ENCODE data around the gene PSMC2. TPM values are rescaled to one million over a fixed set of nuclear protein-coding genes. Genes with fewer than 3 reads are reported as not detected.
"Not testable (repeated sequence)": the region's sequence is repeated elsewhere in the genome, so short reads cannot be mapped to it uniquely, and the experiment has no call there.

PSMC2 gene
- total RNA-seq, 1 donor from 2014 or later: 111 TPM

DNA sequence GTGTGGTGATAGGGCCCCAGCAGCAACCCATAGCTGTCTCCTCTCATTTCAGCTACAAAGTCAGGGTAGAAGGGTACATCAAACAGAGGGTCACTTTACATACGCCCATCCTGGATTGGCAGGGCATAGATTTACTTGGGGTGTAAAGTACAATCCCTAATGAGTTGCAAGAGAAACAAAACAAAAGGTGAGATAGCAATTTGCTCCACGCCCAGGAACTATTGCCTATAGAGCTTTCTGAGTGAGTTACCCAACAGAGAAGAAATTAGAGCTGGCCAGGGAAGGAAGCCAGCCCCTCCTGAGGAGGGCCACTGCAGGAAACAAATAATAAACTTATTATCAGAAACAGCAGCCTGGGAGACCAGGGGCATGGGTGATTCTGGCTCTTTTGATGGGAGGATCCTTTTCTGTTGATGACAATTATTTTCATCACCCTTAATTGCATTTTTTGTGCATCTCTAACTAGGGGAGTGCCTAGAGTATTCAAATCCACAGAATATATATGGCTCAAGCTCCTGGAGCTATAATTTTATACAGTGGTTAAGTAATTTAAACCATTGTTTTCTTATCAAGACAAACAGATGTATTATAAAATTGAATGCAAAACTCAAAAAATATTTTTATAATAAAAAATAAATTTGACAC is 51.2 kb downstream of the PSMC2 start:
- Mint-ChIP-seq H3K4me1 (ENCODE audit: low read depth, unreplicated experiment) (no peaks in the 10 kb centered on the region), H3K4me3 (ENCODE audit: unreplicated experiment) (no peak overlapping the region), H3K36me3 (ENCODE audit: unreplicated experiment) (no peaks in the 10 kb centered on the region), H3K27ac (ENCODE audit: unreplicated experiment) (no peak overlapping the region), H3K9me3 (ENCODE audit: unreplicated experiment) (peaks cover 1% of the 10 kb centered on the region), H3K27me3 (ENCODE audit: unreplicated experiment) (no peaks in the 10 kb centered on the region)
- DNase-seq: no peak
- TF ChIP-seq, protein P1, sequence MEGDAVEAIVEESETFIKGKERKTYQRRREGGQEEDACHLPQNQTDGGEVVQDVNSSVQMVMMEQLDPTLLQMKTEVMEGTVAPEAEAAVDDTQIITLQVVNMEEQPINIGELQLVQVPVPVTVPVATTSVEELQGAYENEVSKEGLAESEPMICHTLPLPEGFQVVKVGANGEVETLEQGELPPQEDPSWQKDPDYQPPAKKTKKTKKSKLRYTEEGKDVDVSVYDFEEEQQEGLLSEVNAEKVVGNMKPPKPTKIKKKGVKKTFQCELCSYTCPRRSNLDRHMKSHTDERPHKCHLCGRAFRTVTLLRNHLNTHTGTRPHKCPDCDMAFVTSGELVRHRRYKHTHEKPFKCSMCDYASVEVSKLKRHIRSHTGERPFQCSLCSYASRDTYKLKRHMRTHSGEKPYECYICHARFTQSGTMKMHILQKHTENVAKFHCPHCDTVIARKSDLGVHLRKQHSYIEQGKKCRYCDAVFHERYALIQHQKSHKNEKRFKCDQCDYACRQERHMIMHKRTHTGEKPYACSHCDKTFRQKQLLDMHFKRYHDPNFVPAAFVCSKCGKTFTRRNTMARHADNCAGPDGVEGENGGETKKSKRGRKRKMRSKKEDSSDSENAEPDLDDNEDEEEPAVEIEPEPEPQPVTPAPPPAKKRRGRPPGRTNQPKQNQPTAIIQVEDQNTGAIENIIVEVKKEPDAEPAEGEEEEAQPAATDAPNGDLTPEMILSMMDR (IDR thresholded peaks at IDR 0.05; ENCODE audit: partially characterized antibody, unreplicated experiment): no peak

DNA sequence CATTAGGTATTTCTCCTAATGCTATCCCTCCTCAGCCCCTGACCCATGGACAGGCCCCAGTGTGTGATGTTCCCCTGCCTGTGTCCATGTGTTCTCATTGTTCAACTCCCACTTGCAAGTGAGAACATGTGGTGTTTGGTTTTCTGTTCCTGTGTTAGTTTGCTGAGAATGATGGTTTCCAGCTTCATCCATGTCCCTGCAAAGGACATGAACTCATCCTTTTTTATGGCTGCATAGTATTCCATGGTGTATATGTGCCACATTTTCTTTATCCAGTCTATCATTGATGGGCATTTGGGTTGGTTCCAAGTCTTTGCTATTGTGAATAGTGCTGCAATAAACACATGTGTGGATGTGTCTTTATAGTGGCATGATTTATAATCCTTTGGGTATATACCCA is 52.2 kb downstream of the PSMC2 start:
- H3K27me3 Mint-ChIP-seq (ENCODE audit: unreplicated experiment); DNase-seq; H3K27ac Mint-ChIP-seq (ENCODE audit: unreplicated experiment); H3K4me1 Mint-ChIP-seq (ENCODE audit: low read depth, unreplicated experiment); H3K36me3 Mint-ChIP-seq (ENCODE audit: unreplicated experiment); H3K9me3 Mint-ChIP-seq (ENCODE audit: unreplicated experiment); H3K4me3 Mint-ChIP-seq (ENCODE audit: unreplicated experiment): not testable (repeated sequence)

DNA sequence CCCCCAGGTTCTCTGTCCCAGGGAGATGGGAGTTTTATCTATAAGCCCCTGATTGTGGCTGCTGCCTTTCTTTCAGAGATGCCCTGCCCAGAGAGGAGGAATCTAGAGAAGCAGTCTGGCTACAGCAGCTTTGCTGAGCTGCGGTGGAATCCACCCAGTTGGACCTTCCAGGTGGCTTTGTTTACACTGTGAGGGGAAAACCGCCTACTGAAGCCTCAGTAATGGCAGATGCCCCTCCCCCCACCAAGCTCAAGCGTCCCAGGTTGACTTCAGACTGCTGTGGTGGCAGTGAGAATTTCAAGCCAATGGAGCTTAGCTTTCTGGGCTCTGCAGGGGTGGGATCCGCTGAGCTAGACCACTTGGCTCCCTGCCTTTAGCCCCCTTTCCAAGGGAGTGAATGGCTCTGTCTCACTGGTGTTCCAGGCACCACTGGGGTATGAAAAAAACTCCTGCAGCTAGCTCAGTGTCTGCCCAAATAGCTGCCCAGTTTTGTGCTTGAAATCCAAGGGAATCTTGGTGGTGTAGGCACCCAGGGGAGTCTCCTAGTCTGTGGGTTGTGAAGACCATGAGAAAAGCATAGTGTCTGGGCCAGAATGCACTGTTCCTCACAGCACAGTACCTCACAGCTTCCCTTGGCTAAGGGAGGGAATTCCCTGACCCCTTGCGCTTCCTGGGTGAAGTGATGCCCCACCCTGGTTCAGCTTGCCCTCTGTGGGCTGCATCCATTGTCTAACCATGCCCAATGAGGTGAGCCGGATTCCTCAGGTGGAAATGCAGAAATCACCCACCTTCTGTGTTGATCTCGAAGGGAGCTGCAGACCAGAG is 58.6 kb downstream of the PSMC2 start:
- H3K9me3 Mint-ChIP-seq (ENCODE audit: unreplicated experiment); DNase-seq; H3K4me3 Mint-ChIP-seq (ENCODE audit: unreplicated experiment); H3K27me3 Mint-ChIP-seq (ENCODE audit: unreplicated experiment); H3K4me1 Mint-ChIP-seq (ENCODE audit: low read depth, unreplicated experiment); H3K27ac Mint-ChIP-seq (ENCODE audit: unreplicated experiment); H3K36me3 Mint-ChIP-seq (ENCODE audit: unreplicated experiment): not testable (repeated sequence)

DNA sequence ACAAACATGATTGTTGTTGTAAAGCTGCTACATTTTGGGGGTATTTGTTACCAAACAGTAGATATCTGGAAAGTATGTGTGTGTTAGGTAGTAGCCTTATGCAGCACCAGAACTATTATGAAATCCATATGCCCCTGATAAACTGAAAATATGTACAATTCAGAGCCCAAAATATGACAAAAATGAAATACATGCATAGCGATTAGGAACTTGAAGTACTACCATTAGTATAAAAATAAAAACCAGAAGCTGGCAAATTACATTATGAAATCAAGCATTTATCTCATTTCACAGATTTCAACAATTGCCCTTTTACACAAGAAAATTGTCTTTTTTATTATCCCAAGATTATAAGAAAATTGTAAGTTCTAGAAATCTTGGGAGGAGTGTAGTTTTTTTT is 64.7 kb downstream of the PSMC2 start:
- Mint-ChIP-seq H3K27me3 (ENCODE audit: unreplicated experiment) (no peaks in the 10 kb centered on the region), H3K4me1 (ENCODE audit: low read depth, unreplicated experiment) (no peaks in the 10 kb centered on the region), H3K4me3 (ENCODE audit: unreplicated experiment) (no peak overlapping the region), H3K27ac (ENCODE audit: unreplicated experiment) (no peak overlapping the region), H3K9me3 (ENCODE audit: unreplicated experiment) (no peaks in the 10 kb centered on the region), H3K36me3 (ENCODE audit: unreplicated experiment) (no peaks in the 10 kb centered on the region)
- DNase-seq: no peak
- TF ChIP-seq, protein P1 (IDR thresholded peaks at IDR 0.05; ENCODE audit: partially characterized antibody, unreplicated experiment): no peak

DNA sequence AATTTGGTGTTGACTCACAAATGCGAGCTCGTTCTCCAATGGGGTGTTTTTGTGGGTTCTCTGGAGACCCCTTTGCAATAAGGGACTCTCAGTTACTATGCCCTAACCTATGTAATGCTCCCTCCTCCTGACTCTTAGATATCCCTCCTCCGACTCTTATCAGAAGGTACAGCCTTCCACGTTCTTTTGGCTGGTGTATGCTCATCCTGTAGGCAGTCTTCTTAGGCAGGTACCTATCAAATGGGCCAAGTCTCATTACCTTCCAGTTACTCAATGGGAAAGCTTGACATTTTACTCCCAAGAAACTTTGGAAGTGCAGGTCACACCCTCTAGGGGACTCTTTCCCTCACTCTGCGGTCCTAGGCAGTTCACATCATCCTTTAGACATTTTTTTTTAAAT is 66.0 kb downstream of the PSMC2 start:
- TF ChIP-seq, protein P1 (IDR thresholded peaks at IDR 0.05; ENCODE audit: partially characterized antibody, unreplicated experiment): no peak
- Mint-ChIP-seq H3K36me3 (ENCODE audit: unreplicated experiment) (no peaks in the 10 kb centered on the region), H3K27ac (ENCODE audit: unreplicated experiment) (no peak overlapping the region), H3K4me1 (ENCODE audit: low read depth, unreplicated experiment) (no peaks in the 10 kb centered on the region), H3K9me3 (ENCODE audit: unreplicated experiment) (no peaks in the 10 kb centered on the region), H3K4me3 (ENCODE audit: unreplicated experiment) (no peak overlapping the region), H3K27me3 (ENCODE audit: unreplicated experiment) (peaks cover 1% of the 10 kb centered on the region)
- no peak for DNase-seq

DNA sequence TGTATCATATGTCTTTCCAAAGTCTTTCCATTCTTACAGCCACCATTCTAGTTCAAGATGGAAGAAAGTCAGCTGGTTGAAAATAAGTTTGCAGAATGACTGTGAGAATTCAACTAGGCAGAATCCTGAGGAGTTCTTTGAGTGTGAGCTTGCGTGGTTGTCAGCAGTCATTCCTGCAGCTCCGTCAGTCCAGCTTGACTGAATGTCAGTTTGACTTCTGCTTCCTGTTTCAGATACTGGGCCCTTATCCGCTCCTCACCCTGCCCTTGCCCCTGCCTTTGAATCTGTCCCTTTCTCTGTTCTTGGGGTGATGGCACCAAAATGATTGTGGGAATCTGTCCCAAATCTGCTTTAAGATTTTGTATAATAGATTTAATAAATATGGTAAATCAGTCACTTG is 70.8 kb downstream of the PSMC2 start:
- no peak for DNase-seq
- Mint-ChIP-seq H3K27me3 (ENCODE audit: unreplicated experiment) (peaks cover 1% of the 10 kb centered on the region), H3K4me3 (ENCODE audit: unreplicated experiment) (no peak overlapping the region), H3K4me1 (ENCODE audit: low read depth, unreplicated experiment) (peaks cover 4% of the 10 kb centered on the region), H3K36me3 (ENCODE audit: unreplicated experiment) (no peaks in the 10 kb centered on the region), H3K9me3 (ENCODE audit: unreplicated experiment) (no peaks in the 10 kb centered on the region), H3K27ac (ENCODE audit: unreplicated experiment) (no peak overlapping the region)
- TF ChIP-seq, protein P1 (IDR thresholded peaks at IDR 0.05; ENCODE audit: partially characterized antibody, unreplicated experiment): no peak
